Fibroblast of pulmonary artery (primary cell): ENCODE data around the gene SYT1.
A peak's percentile ranks its signal among the peaks of the same experiment; 100 is the strongest.

ENCODE experiments used
- DNase-seq: peaks from one replicate; pipeline ENCODE4 v3.0.0-alpha.2; 2010; ENCODE audit warnings: low read depth
- H3K4me3 ChIP-seq: replicated peaks from 2 replicates; pipeline ENCODE4 v1.5.1; 2011; ENCODE audit warnings: low read depth, mild to moderate bottlenecking, control low read depth, low read length, moderate library complexity
- CTCF ChIP-seq: IDR thresholded peaks from 2 replicates; pipeline ENCODE4 v1.5.1; 2011; ENCODE audit warnings: mild to moderate bottlenecking, control low read depth, low read length, inconsistent platforms; ENCODE audit errors: missing control alignments

The SYT1 gene

GRCh38 chr12:79298506-79298905 is 433.9 kb downstream of the SYT1 start:
- no peak overlapping the region for H3K4me3 ChIP-seq
- DNase-seq = peak; percentile 9
- TF ChIP-seq CTCF = no peak

- no peak overlapping the region for H3K4me3 ChIP-seq
- no peak for TF ChIP-seq CTCF
- no peak for DNase-seq
Observed at GRCh38 chr12:79299447-79300198, 435.0 kb downstream of the SYT1 start.

GRCh38 chr12:79300199-79300568 is 435.6 kb downstream of the SYT1 start:
- TF ChIP-seq CTCF = no peak
- DNase-seq = peak; percentile 65
- no peak overlapping the region for H3K4me3 ChIP-seq

GRCh38 chr12:79301181-79301580 is 436.6 kb downstream of the SYT1 start:
- no peak for TF ChIP-seq CTCF
- DNase-seq = no peak
- no peak overlapping the region for H3K4me3 ChIP-seq

GRCh38 chr12:79302162-79302814 is 437.7 kb downstream of the SYT1 start:
- no peak overlapping the region for H3K4me3 ChIP-seq
- DNase-seq = no peak
- no peak for TF ChIP-seq CTCF

GRCh38 chr12:79307340-79307739 is 442.8 kb downstream of the SYT1 start:
- no peak overlapping the region for H3K4me3 ChIP-seq
- TF ChIP-seq CTCF = no peak
- DNase-seq = no peak

GRCh38 chr12:79309039-79309438 is 444.5 kb downstream of the SYT1 start:
- TF ChIP-seq CTCF = no peak
- H3K4me3 ChIP-seq = no peak overlapping the region
- no peak for DNase-seq
